Small intestine (tissue), 7 donors: Measurements from ENCODE around the gene CCL1. TPM values are rescaled to one million over a fixed set of nuclear protein-coding genes. Genes with fewer than 3 reads are reported as not detected.
A peak's percentile ranks its signal among the peaks of the same experiment; 100 is the strongest.

Experiments used
- DNase-seq, 2 donors: peaks; one replicate each; pipeline versions ENCODE4 v3.0.0 to v3.0.0-alpha.2; 2013
- FAIRE-seq: peaks from 2 replicates; lab custom pipeline; 2012; peaks lifted over from hg19 to GRCh38; lab: Jason Lieb, UNC
- H3K27ac ChIP-seq, 3 donors: one replicate each; pipeline ENCODE4 v1.5.1; 2013; ENCODE audit warnings: low read length in 2 of 3, mild to moderate bottlenecking in 2 of 3, control low read depth in 1 of 3, inconsistent platforms in 1 of 3, low read depth in 1 of 3, moderate library complexity in 1 of 3
- H3K27me3 ChIP-seq, 3 donors: one replicate each; pipeline ENCODE4 v1.6.1; 2013; ENCODE audit warnings: low read length in 3 of 3, inconsistent platforms in 1 of 3; ENCODE audit not compliant: control insufficient read depth in 3 of 3, insufficient read depth in 3 of 3
- H3K36me3 ChIP-seq, 3 donors: one replicate each; pipeline ENCODE4 v1.6.1; 2013; ENCODE audit warnings: low read length in 3 of 3, inconsistent platforms in 1 of 3, low read depth in 1 of 3, mild to moderate bottlenecking in 1 of 3, moderate library complexity in 1 of 3; ENCODE audit not compliant: control insufficient read depth in 3 of 3, insufficient read depth in 2 of 3
- H3K4me1 ChIP-seq, 3 donors: one replicate each; pipeline ENCODE4 v1.6.1; 2013; ENCODE audit warnings: low read length in 2 of 3, inconsistent platforms in 1 of 3, low read depth in 1 of 3, mild to moderate bottlenecking in 1 of 3, moderate library complexity in 1 of 3; ENCODE audit not compliant: control insufficient read depth in 3 of 3, insufficient read depth in 2 of 3
- H3K4me3 ChIP-seq, 3 donors: one replicate each; pipeline ENCODE4 v1.5.1; 2013; ENCODE audit warnings: low read length in 3 of 3, control low read depth in 1 of 3, inconsistent platforms in 1 of 3, low read depth in 1 of 3, mild to moderate bottlenecking in 1 of 3, moderate library complexity in 1 of 3
- H3K9me3 ChIP-seq, 2 donors: one replicate each; pipeline ENCODE4 v1.6.1; 2013; ENCODE audit warnings: low read depth in 1 of 2, low read length in 1 of 2; ENCODE audit not compliant: control insufficient read depth in 2 of 2, insufficient read depth in 1 of 2
- WGBS, 3 donors: extraction: QIAGEN DNeasy Blood & Tissue Kit; methylation state at CpG; one replicate each; pipeline ENCODE4 v1.1.7; 2013; 5-methylcytosine and 5-hydroxymethylcytosine counted together
- polyA plus RNA-seq, 4 donors: library from polyadenylated mRNA; stranded (reverse) in 3 of 4; unstranded in 1 of 4; fragments of 200-250 nt in 3 of 4; fragments of 120-200 nt in 1 of 4; gene quantifications; one replicate each; pipeline versions ENCODE4 v1.2.1 to v1.2.3, GENCODE V29; 2013
- donor health status: healthy with polysubstance abuse.
- donor health status: control.
- donor health status: control.
- donor health status: Bipolar disorder and iron deficiency.
- donor health status: healthy.

Gene CCL1
- polyA plus RNA-seq, 4 donors = not detected

GRCh38 chr17:34378664-34379101, 15.7 kb upstream of the CCL1 start:
- WGBS, 3 donors = 12 to 15% (median 13%) methylated on average over 6 of the region's 6 CpGs
- Histone ChIP-seq H3K4me1 (no peaks in the 10 kb centered on the region), H3K36me3 (no peaks in the 10 kb centered on the region), H3K27me3 (peaks cover 0 to 4% (median 0%) of the 10 kb centered on the region in 3 donors), H3K4me3 (no peak overlapping the region), H3K27ac (no peak overlapping the region), H3K9me3 (no peaks in the 10 kb centered on the region)
- FAIRE-seq = no peak
- DNase-seq = peak in 1 of 2 donors; percentile 5

GRCh38 chr17:34377078-34377823, 14.2 kb upstream of the CCL1 start:
- Histone ChIP-seq H3K27me3 (no peaks in the 10 kb centered on the region), H3K9me3 (no peaks in the 10 kb centered on the region), H3K4me1 (no peaks in the 10 kb centered on the region), H3K4me3 (no peak overlapping the region), H3K36me3 (no peaks in the 10 kb centered on the region), H3K27ac (peak overlapping the region in 1 of 3 donors; percentile 21)
- WGBS, 3 donors = 85 to 94% (median 90%) methylated on average over 3 of the region's 3 CpGs
- DNase-seq (no peak), FAIRE-seq (no peak)

- no peaks in the 10 kb centered on the region for H3K27me3 ChIP-seq
- DNase-seq = no peak
- no peaks in the 10 kb centered on the region for H3K9me3 ChIP-seq
- H3K4me1 ChIP-seq = no peaks in the 10 kb centered on the region
- no peaks in the 10 kb centered on the region for H3K36me3 ChIP-seq
- no peak overlapping the region for H3K4me3 ChIP-seq
- no peak overlapping the region for H3K27ac ChIP-seq
- FAIRE-seq = no peak
- WGBS, 3 donors = 88 to 91% (median 90%) methylated on average over 11 of the region's 11 CpGs
These were observed 12.5 kb upstream of the CCL1 start for GRCh38 chr17:34375426-34375997.

- H3K9me3 ChIP-seq = no peaks in the 10 kb centered on the region
- DNase-seq (no peak), FAIRE-seq (no peak)
- no peaks in the 10 kb centered on the region for H3K4me1 ChIP-seq
- peaks cover 0 to 4% (median 0%) of the 10 kb centered on the region in 3 donors for H3K27me3 ChIP-seq
- no peak overlapping the region for H3K4me3 ChIP-seq
- no peak overlapping the region for H3K27ac ChIP-seq
- 71 to 85% (median 80%) methylated on average over 5 of the region's 5 CpGs for WGBS, 3 donors
- H3K36me3 ChIP-seq = no peaks in the 10 kb centered on the region
These were observed 11.4 kb upstream of the CCL1 start for GRCh38 chr17:34374457-34374856.

GRCh38 chr17:34371405-34372100, 8.5 kb upstream of the CCL1 start:
- WGBS, 3 donors = 73 to 89% (median 77%) methylated on average over 3 of the region's 3 CpGs
- FAIRE-seq (no peak), DNase-seq (no peak)
- no peak overlapping the region for H3K4me3 ChIP-seq
- H3K27ac ChIP-seq = no peak overlapping the region
- H3K36me3 ChIP-seq = no peaks in the 10 kb centered on the region
- no peaks in the 10 kb centered on the region for H3K9me3 ChIP-seq
- H3K27me3 ChIP-seq = peaks cover 0 to 4% (median 0%) of the 10 kb centered on the region in 3 donors
- H3K4me1 ChIP-seq = no peaks in the 10 kb centered on the region

GRCh38 chr17:34370997-34371395, 8.0 kb upstream of the CCL1 start:
- 15 to 51% (median 24%) methylated on average over 3 of the region's 3 CpGs for WGBS, 3 donors
- Histone ChIP-seq H3K27ac (peak overlapping the region in 1 of 3 donors; percentile 47), H3K4me1 (no peaks in the 10 kb centered on the region), H3K9me3 (no peaks in the 10 kb centered on the region), H3K27me3 (peaks cover 0 to 4% (median 0%) of the 10 kb centered on the region in 3 donors), H3K4me3 (no peak overlapping the region), H3K36me3 (no peaks in the 10 kb centered on the region)
- FAIRE-seq (no peak), DNase-seq (no peak)

- DNase-seq (no peak), FAIRE-seq (no peak)
- Histone ChIP-seq H3K27me3 (peaks cover 0 to 4% (median 0%) of the 10 kb centered on the region in 3 donors), H3K9me3 (no peaks in the 10 kb centered on the region), H3K4me3 (no peak overlapping the region), H3K27ac (peak overlapping the region in 1 of 3 donors; percentile 47), H3K4me1 (no peaks in the 10 kb centered on the region), H3K36me3 (no peaks in the 10 kb centered on the region)
- 75 to 91% (median 83%) methylated on average over 5 of the region's 5 CpGs for WGBS, 3 donors
These were observed 7.5 kb upstream of the CCL1 start for GRCh38 chr17:34370376-34370996.

GRCh38 chr17:34369571-34369970, 6.5 kb upstream of the CCL1 start:
- 78 to 91% (median 87%) methylated on average over 3 of the region's 3 CpGs for WGBS, 3 donors

More at GRCh38 chr17:34369571-34369970, 6.5 kb upstream of the CCL1 start:
- no peaks in the 10 kb centered on the region for H3K4me1 ChIP-seq
- H3K27me3 ChIP-seq = peaks cover 0 to 4% (median 0%) of the 10 kb centered on the region in 3 donors
- H3K27ac ChIP-seq = no peak overlapping the region
- DNase-seq (no peak), FAIRE-seq (no peak)
- H3K9me3 ChIP-seq = no peaks in the 10 kb centered on the region
- H3K36me3 ChIP-seq = no peaks in the 10 kb centered on the region
- H3K4me3 ChIP-seq = no peak overlapping the region
